ENCODE data around the gene PTPRA.
"Not testable (repeated sequence)": the region's sequence is repeated elsewhere in the genome, so short reads cannot be mapped to it uniquely, and the experiment has no call there.

The PTPRA gene

DNA sequence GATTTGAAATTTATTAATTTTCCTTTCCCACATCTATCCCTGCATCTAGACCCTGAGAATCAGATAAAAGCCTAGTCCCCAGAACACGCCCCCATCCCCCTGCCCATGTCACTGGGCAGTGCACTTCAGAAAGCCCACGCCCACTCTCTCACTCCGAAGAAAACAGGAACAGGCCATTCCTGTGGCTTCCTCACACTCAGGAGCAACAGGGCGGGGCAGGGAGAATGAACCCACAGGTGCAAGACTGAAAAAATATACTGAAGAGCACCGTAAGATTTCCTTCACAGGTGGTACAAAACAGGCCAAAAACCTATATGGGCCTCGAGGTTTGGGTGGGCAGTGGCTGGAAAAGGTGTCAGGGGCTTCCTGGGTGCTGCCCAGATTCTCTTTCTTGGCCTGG, 201.5 kb downstream of the PTPRA start:
- Mint-ChIP-seq H3K27ac (no peak overlapping the region), H3K4me3 (no peak overlapping the region), H3K4me1 (peaks cover 9 to 35% of the 10 kb centered on the region in 2 donors), H3K9me3 (no peaks in the 10 kb centered on the region), H3K27me3 (peaks cover 33 to 46% of the 10 kb centered on the region in 2 donors), H3K36me3 (no peaks in the 10 kb centered on the region)
- no peak for ATAC-seq (replicated peaks)
- DNase-seq: no peak

DNA sequence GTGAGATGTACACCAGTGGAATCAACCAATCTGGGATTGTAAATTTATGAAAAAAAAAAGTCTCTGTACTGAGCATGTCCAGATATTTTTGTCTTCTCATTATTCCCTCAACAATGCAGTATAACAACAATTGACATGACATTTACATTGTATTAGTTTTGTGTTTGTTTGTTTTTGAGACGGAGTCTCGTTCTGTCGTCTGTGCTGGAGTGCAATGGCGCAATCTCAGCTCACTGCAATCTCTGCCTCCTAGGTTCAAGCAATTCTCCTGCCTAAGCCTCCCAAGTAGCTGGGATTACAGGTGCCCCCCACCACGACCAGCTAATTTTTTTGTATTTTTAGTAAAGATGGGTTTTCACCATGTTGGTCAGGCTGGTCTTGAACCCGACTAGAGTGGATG, 202.0 kb downstream of the PTPRA start:
- not testable (repeated sequence) for H3K9me3 Mint-ChIP-seq; H3K4me3 Mint-ChIP-seq; ATAC-seq (replicated peaks); DNase-seq; H3K27ac Mint-ChIP-seq; H3K36me3 Mint-ChIP-seq
- H3K27me3 Mint-ChIP-seq: peaks cover 38 to 51% of the 10 kb centered on the region in 2 donors
- peaks cover 9 to 35% of the 10 kb centered on the region in 2 donors for H3K4me1 Mint-ChIP-seq

DNA sequence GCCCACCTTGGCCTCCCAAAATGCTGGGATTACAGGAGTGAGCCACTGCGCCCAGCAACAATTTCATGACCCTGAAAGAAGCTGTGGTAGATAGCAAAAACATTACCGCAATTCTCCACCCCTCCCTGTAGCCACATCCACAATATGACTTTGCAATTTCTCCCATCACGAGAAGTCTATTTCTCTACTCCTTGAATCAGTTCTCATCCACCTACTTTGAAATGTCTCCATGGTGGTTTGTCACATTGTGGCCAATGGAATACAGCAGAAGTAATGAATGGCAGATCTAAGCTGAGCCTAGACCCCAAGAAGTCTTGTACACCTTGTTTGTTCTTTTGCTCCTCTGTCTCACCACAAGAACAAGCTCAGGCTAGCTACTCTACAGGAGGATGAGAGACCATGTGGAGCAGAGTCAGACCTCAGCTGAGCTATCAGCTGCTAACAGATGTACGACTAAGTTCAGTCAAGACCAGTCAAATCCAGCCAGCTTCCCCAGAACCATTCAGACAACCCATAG, 204.4 kb downstream of the PTPRA start:
- Mint-ChIP-seq H3K27me3 (peaks cover 56 to 59% of the 10 kb centered on the region in 2 donors), H3K27ac (peak overlapping the region; percentile 48), H3K36me3 (no peaks in the 10 kb centered on the region), H3K4me1 (peaks cover 8 to 26% of the 10 kb centered on the region in 2 donors), H3K9me3 (no peaks in the 10 kb centered on the region), H3K4me3 (no peak overlapping the region)
- ATAC-seq (replicated peaks) (peak in 1 of 2 donors; percentile 28), DNase-seq (no peak)

DNA sequence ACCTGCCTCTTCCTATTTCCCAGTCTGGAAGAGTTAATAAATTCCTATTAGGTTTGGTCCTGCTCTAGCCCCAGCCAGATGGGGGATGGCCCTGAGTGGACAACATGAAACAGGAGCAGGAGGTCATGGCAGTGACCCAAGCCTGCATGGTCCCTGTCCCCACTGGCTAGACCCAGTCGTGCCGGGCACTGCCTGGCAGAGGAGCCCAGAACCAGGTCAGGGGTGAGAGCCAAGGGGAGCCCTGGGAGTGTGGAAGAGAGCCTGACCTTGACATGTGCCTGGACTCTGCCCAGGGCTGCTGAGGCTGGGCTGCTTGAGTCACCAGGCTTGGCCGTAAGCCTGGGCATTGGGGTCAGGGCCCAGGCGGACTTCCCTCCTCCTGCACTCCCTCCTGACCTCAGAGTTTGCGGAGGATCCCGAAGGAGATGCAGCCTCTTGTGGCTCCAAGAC, 207.7 kb downstream of the PTPRA start:
- H3K4me1 Mint-ChIP-seq: peaks cover 15 to 35% of the 10 kb centered on the region in 2 donors
- no peak for DNase-seq
- H3K27me3 Mint-ChIP-seq: peaks cover 72 to 80% of the 10 kb centered on the region in 2 donors
- no peaks in the 10 kb centered on the region for H3K9me3 Mint-ChIP-seq
- H3K4me3 Mint-ChIP-seq: no peak overlapping the region
- no peaks in the 10 kb centered on the region for H3K36me3 Mint-ChIP-seq
- no peak for ATAC-seq (replicated peaks)
- H3K27ac Mint-ChIP-seq: no peak overlapping the region

DNA sequence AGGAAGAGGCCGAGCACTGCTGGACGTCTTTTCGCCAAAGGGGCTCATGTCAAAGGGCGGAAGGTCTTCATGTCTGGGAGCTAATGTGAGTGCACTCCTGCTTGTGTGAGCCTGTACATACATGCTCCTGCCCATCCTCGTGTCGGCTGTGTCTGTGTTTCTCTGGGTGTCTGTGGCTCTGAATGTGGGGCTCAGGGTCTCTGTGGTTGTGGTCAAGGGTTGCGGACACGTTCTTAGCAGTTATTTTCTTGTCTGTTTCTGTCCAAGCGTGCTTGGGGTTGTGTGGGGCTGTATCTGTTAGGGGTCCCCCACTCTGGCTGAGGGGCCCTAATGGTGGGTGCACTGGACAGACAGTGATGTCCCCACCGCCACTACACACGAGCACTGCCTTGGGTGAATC, 208.4 kb downstream of the PTPRA start:
- peaks cover 71 to 76% of the 10 kb centered on the region in 2 donors for H3K27me3 Mint-ChIP-seq
- no peaks in the 10 kb centered on the region for H3K9me3 Mint-ChIP-seq
- no peak overlapping the region for H3K27ac Mint-ChIP-seq
- no peaks in the 10 kb centered on the region for H3K36me3 Mint-ChIP-seq
- peaks cover 15 to 34% of the 10 kb centered on the region in 2 donors for H3K4me1 Mint-ChIP-seq
- DNase-seq (no peak), ATAC-seq (replicated peaks) (no peak)
- H3K4me3 Mint-ChIP-seq: peak overlapping the region in 1 of 2 donors; percentile 76

DNA sequence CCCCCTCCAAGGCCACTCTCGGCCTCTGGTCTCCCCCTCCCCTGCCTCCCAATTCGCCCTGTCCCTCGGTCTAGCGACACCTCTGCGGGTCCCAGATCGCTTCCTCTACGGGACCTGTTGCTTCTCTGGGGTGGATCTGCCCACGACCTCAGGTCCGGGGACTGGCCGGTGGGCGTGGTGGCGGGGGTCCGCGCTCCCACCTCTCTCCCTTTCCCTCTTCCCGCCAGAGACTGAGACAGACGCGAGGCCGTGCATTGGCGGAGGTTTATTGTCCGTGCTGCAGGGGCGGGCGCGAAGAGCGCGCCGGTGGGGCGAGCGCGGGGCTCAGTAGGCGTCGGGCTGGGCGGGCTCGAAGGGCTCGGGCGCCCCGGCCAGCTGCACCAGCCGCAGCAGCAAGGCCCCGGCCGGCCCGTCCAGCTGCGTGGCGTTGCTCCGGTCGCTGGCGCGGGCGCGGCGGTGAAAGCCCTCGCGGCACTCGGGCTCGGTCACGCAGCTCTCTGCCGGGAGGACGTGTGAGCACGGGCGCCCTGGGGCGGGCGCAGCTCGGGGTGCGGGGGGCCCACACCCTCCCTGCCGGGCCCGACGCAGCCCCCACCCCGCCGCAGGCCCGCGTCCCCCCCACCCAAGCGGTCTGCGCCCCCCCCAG, 209.1 kb downstream of the PTPRA start:
- Mint-ChIP-seq H3K9me3 (no peaks in the 10 kb centered on the region), H3K27me3 (peaks cover 67 to 70% of the 10 kb centered on the region in 2 donors), H3K4me1 (peaks cover 15 to 26% of the 10 kb centered on the region in 2 donors), H3K36me3 (no peaks in the 10 kb centered on the region), H3K4me3 (peak overlapping the region; percentile 57 to 76), H3K27ac (no peak overlapping the region)
- ATAC-seq (replicated peaks) (peak; percentile 32 to 39), DNase-seq (no peak)

DNA sequence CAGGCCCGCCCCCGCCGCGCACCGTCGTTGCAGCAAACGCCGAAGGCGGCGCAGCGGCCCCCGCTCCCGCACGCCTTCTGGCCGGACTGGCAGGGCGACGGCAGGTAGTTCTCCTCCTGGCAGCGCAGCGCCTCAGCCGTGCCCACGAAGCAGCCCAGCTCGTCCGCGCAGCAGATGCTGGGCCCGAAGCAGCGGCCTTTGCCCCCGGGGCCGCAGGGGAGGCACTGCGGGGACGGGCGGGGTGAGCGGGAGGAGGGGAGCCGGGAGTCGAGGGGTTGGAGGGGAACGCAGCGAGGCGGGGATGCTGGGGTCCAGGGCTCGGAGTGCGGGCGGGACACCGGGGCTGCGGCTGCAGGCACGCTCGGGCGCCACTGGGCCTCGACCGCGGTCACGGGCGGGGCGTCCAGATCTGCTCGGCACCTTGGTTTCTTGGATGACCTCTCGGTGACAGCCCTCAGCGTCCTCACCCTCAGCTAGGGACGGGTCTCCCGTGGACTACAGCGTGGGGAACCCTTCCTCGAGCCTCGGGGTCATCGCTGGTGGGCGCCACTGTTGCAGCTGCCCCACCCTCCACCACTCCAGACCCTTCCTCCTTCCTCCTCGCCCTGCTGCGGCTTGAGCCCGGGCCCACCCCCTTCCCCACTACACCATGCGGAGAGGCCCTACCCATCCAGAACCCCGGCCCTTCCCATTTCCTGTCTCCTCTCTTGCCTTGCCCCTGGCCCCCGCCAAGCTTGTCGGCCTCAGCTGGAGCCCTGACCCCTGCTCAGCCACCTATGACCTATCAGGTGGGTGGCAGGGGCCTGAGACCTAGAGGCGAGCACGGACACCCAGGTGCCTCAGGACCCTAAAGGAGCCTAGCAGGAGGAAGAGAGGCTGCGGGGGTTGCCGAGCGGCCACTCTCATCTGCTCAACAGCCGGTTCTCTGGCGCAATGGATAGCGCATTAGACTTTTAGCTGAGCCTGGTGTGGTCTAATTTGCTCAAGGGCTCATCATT, 210.0 kb downstream of the PTPRA start:
- DNase-seq: no peak
- Mint-ChIP-seq H3K27ac (peak overlapping the region; percentile 87), H3K9me3 (no peaks in the 10 kb centered on the region), H3K27me3 (peaks cover 61 to 69% of the 10 kb centered on the region in 2 donors), H3K4me1 (peaks cover 12 to 23% of the 10 kb centered on the region in 2 donors), H3K36me3 (no peaks in the 10 kb centered on the region), H3K4me3 (peak overlapping the region; percentile 74 to 78)
- ATAC-seq (replicated peaks): peak; percentile 33 to 48

DNA sequence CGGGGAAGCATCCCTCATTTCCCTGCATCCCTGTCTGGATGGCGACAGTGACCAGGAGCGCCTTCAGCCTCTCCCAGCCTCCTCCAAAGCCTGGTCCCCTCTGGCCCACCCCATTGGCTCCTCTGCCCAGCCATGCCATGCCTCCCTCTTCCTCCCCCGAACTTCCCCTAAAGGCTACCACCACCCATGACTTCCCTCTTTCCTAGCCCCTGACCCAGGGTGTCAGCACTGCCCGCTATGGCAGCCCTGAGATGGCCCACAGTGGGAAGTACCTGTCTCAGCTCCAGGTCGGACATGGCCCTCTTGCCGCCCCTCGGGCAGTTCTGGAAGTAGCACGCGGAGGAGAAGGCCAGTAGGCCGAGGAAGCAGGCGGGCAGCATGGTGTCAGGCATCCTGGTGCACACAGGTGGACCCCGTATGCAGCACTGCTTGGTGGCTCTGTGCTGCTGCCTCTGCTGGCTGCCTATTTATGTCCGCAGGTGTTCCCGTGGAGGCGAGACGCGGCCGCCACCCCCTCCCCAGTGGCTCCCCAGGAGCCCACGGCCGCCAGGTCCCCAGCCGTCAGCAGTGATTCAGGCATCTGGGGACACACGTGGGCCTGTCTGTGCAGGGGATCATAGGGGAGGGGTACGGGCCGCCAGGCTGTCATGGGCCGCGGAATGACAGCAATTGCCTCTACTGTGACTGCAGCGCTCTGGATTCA, 211.2 kb downstream of the PTPRA start, which contains the start of gene AVP:
Gene AVP, minus strand, starts transcription at position 442 of the 703 bp plus-strand sequence. Its CDS starts 50 bp downstream, at position 392.
- Mint-ChIP-seq H3K9me3 (no peaks in the 10 kb centered on the region), H3K27me3 (peaks cover 57 to 65% of the 10 kb centered on the region in 2 donors), H3K4me3 (peak within 1 kb of the TSS; percentile 74 to 78), H3K36me3 (no peaks in the 10 kb centered on the region), H3K27ac (peak within 1 kb of the TSS; percentile 87), H3K4me1 (peaks cover 12 to 23% of the 10 kb centered on the region in 2 donors)
- DNase-seq (no peak), ATAC-seq (replicated peaks) (no peak)

DNA sequence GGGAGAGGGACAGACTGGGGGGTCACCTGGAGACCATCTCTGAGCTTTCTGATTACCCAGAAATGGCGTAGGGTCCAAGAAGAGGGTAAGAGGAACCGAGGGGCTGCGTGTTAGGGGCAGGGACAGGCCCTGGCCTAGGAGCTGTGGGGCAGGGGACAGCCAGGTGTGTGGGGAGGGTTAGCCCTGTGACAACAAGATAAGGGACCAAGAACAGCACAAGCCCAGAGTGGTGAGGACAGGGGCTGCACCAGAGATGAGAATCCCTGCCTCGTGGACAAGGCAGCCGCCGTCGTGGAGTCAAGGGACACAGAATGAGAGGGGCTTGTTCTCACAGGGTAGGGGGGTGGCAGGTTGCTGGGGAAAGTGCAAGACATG, 211.7 kb downstream of the PTPRA start:
- no peak for DNase-seq
- no peak for ATAC-seq (replicated peaks)
- peaks cover 57 to 68% of the 10 kb centered on the region in 2 donors for H3K27me3 Mint-ChIP-seq
- H3K27ac Mint-ChIP-seq: no peak overlapping the region
- no peaks in the 10 kb centered on the region for H3K9me3 Mint-ChIP-seq
- peaks cover 12 to 23% of the 10 kb centered on the region in 2 donors for H3K4me1 Mint-ChIP-seq
- H3K36me3 Mint-ChIP-seq: no peaks in the 10 kb centered on the region
- no peak overlapping the region for H3K4me3 Mint-ChIP-seq

DNA sequence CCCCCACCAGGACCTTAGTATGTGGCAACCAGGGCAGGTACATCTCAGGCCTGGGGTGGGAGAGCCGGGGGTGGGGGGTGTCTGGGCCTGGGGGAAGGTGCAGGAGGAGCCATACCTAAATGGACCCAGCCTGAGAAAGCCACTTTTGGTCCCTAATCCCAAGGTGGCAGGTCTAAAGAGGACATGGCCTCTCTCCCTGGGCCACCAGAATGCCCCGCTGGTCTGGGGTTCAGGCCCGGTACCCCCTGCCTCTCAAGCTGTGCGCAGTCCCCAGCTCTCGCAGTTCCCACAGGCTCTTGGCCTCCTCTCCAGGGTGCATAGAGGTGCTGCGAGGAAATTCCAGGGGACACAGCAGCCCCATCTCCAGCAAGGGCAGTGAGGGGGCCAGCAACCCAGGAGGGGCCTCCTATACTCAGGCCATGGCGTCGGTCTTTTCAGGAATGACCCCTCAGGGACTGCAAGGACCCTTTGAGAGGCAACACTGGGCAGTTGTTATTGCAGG, 212.3 kb downstream of the PTPRA start:
- Mint-ChIP-seq H3K27me3 (peaks cover 55 to 67% of the 10 kb centered on the region in 2 donors), H3K4me3 (no peak overlapping the region), H3K4me1 (peaks cover 12 to 27% of the 10 kb centered on the region in 2 donors), H3K36me3 (no peaks in the 10 kb centered on the region), H3K27ac (no peak overlapping the region), H3K9me3 (no peaks in the 10 kb centered on the region)
- DNase-seq (no peak), ATAC-seq (replicated peaks) (no peak)

DNA sequence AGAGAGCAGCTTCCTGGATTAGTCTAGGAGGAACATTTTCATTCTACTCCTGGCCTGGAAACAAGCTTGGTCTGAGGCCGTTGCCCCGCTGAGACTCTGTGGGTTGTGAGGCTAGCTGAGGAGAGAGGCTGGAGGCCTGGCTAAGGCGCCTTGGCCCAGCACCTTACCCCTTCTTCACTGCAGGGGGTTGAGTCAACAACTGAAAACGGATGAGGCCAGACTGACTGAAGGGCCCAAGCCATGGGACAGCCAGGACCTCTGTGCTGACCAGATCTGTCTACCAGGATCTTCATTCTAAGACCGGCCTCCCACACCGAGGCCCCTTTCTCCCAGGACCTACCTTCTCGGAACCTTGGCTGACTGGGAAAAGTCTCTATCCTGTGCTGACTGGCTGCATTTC, 214.8 kb downstream of the PTPRA start:
- DNase-seq (no peak), ATAC-seq (replicated peaks) (no peak)
- H3K27me3 Mint-ChIP-seq: peaks cover 48 to 49% of the 10 kb centered on the region in 2 donors
- H3K27ac Mint-ChIP-seq: no peak overlapping the region
- peaks cover 9 to 31% of the 10 kb centered on the region in 2 donors for H3K4me1 Mint-ChIP-seq
- no peaks in the 10 kb centered on the region for H3K36me3 Mint-ChIP-seq
- H3K4me3 Mint-ChIP-seq: no peak overlapping the region
- no peaks in the 10 kb centered on the region for H3K9me3 Mint-ChIP-seq

All from stimulated activated naive B cell treated with anti-CD40 and anti-IgM and Interleukin-4, amounts not matched to agents 10 μg/mL and 1 μg/mL and 100 μg/mL, for 72 hours (primary cell).